K562 (cell line): ENCODE results near the gene AACS. TPM values are rescaled to one million over a fixed set of nuclear protein-coding genes. Genes with fewer than 3 reads are reported as not detected.

ENCODE experiments used
- KAT2B ChIP-seq: IDR thresholded peaks from one replicate; pipeline ENCODE4 v1.6.1; 2012; ENCODE audit warnings: low read depth, mild to moderate bottlenecking, control low read depth, inconsistent platforms, low read length, moderate library complexity
- KDM5B ChIP-seq: fragments of 200-600 bp; sonication (generic); IDR thresholded peaks from 2 replicates; pipeline ENCODE4 v1.6.1; 2012; ENCODE audit warnings: low read depth, mild to moderate bottlenecking, moderate library complexity, low read length, control low read depth, inconsistent platforms; ENCODE audit not compliant: insufficient replicate concordance
- MCM2 ChIP-seq: fragments of 450-650 bp; IDR thresholded peaks from 2 replicates; pipeline ENCODE4 v1.6.1; 2017; ENCODE audit warnings: low read depth, mild to moderate bottlenecking
- MGA ChIP-seq: fragments of 450-650 bp; IDR thresholded peaks from 2 replicates; pipeline ENCODE4 v1.6.1; 2016; ENCODE audit warnings: mild to moderate bottlenecking, moderate library complexity
- NCOA2 ChIP-seq, 2 experiments: fragments of 450-650 bp; IDR thresholded peaks; 2 replicates each; pipeline ENCODE4 v1.6.1; 2018; ENCODE audit warnings: mild to moderate bottlenecking in 2 of 2, moderate library complexity in 1 of 2; ENCODE audit not compliant: partially characterized antibody in 2 of 2
- NR2C1 ChIP-seq, 2 experiments: fragments of 450-650 bp; IDR thresholded peaks; 2 replicates each; pipeline ENCODE4 v1.6.1; 2017; ENCODE audit warnings: mild to moderate bottlenecking in 2 of 2, antibody characterized with exemption in 1 of 2, inconsistent platforms in 1 of 2, missing compliant biosample characterization in 1 of 2, missing genetic modification characterization in 1 of 2
- PKNOX1 ChIP-seq: fragments of 450-650 bp; IDR thresholded peaks from 2 replicates; pipeline ENCODE4 v1.6.1; 2016
- TFE3 ChIP-seq: fragments of 450-650 bp; formaldehyde crosslinking; IDR thresholded peaks from 2 replicates; pipeline ENCODE4 v1.4.0; 2020; ENCODE audit warnings: mild to moderate bottlenecking, mixed read lengths
- USF1 ChIP-seq: sonication (generic); formaldehyde crosslinking; IDR thresholded peaks from 2 replicates; pipeline ENCODE4 v1.9.0; 2022; ENCODE audit warnings: mild to moderate bottlenecking, missing genetic modification reagents
- ZBTB9 ChIP-seq: fragments of 450-650 bp; formaldehyde crosslinking; IDR thresholded peaks from 2 replicates; pipeline ENCODE4 v1.4.0; 2020; ENCODE audit warnings: mild to moderate bottlenecking, moderate library complexity
- polyA plus RNA-seq, 8 experiments: library from polyadenylated mRNA; depleted of rRNA in 4 of 8; stranded (reverse) in 5 of 8; unstranded in 3 of 8; fragments of >200 nt; fragmentation: Nextera tagmentation in 2 of 8; fragmentation: Illumina TruSeq in 1 of 8; extraction: Ambion mirVana in 2 of 8; extraction: Trizol in 1 of 8; gene quantifications; 2 replicates each; pipeline versions ENCODE4 v1.2.1 to v1.2.3, GENCODE V29; 2011 to 2014; ENCODE audit warnings: inconsistent platforms in 1 of 8, missing spikeins in 1 of 8
- total RNA-seq, 7 experiments: library from RNA; depleted of rRNA in 6 of 7; stranded (reverse); fragments of >200 nt in 6 of 7; fragmentation: Illumina TruSeq in 2 of 7; extraction: Trizol in 2 of 7; gene quantifications; 2 replicates each; pipeline versions ENCODE4 v1.2.1 to v1.2.3, GENCODE V29; 2011 to 2021; ENCODE audit warnings: low replicate concordance in 1 of 7

The AACS gene
- total and polyA plus RNA-seq, 9 of the 15 experiments (the other 6 are each of a cell fraction or from before 2014, with no cell fraction given): 2.4 to 13.0 (median 6.0) TPM

GRCh38 chr12:125151284-125151683 is 86.0 kb downstream of the AACS start (continued):
- peak; percentile 50 for TF ChIP-seq MGA
- TF ChIP-seq NR2C1 (IDR thresholded peaks at IDR 0.05): peak; percentile 24; the same call in 1 of the 2 replicates
- no peak for TF ChIP-seq NR2C1 (tag; IDR thresholded peaks at IDR 0.05)
- TF ChIP-seq KDM5B: no peak
- no peak for TF ChIP-seq MCM2
- TF ChIP-seq PKNOX1: peak; percentile 22; the same call in 1 of the 2 replicates
- TF ChIP-seq NCOA2 (IDR thresholded peaks at IDR 0.05; ENCODE audit: partially characterized antibody in 2 of 2): no peak
- peak; percentile 91 for TF ChIP-seq TFE3
- peak; percentile 96 for TF ChIP-seq USF1 (CRISPR knock-in tag)
- TF ChIP-seq KAT2B: no peak
- no peak for TF ChIP-seq ZBTB9 (CRISPR knock-in tag)
